ENCODE data around the gene SCGN.

GRCh38 chr6:25641940-25642666 lies 9.9 kb upstream of the SCGN start:
- TF ChIP-seq POLR2AphosphoS5 (IDR thresholded peaks at IDR 0.05; ENCODE audit: low read depth, low read length) (no peak), POLR2A (IDR thresholded peaks at IDR 0.05; ENCODE audit: low read depth, low read length) (no peak), SPI1 (IDR thresholded peaks at IDR 0.05; ENCODE audit: low read depth, low read length) (no peak), TAF1 (IDR thresholded peaks at IDR 0.05; ENCODE audit: low read depth, low read length) (no peak), POU2F2 (IDR thresholded peaks at IDR 0.05; ENCODE audit: low read depth, low read length) (no peak), PAX5 (IDR thresholded peaks at IDR 0.05; ENCODE audit: insufficient read depth, low read length, severe bottlenecking) (no peak)

All from GM12891 (cell line).